GM12878 (cell line): ENCODE data around the gene SLC31A2. TPM values are rescaled to one million over a fixed set of nuclear protein-coding genes. Genes with fewer than 3 reads are reported as not detected.

Experiments
- ATAC-seq: fragments of 200-7000 bp; cut with Tn5 transposase; 3 replicates; pipeline ENCODE4 v1.9.1; 2020; ENCODE audit warnings: mild to moderate bottlenecking, moderate library complexity
- BruUV-seq: library from RNA; stranded (reverse); fragments of 400-500 nt; replicated peaks from 2 replicates; lab custom pipeline; 2021; lab: Mats Ljungman, UMichigan
- CTCF ChIA-PET: fragments of 300-600 bp; sonication (Branson Sonifier 250); formaldehyde crosslinking; extraction: SDS; loops from one replicate; lab custom pipeline; 2021; ENCODE audit warnings: inconsistent platforms; lab: Yijun Ruan, JAX
- POLR2A ChIA-PET: fragments of 350-600 bp; formaldehyde crosslinking; extraction: SDS; loops from one replicate; lab custom pipeline; 2021; ENCODE audit warnings: inconsistent platforms; lab: Charles Lee
- RAD21 ChIA-PET: fragments of 300-600 bp; sonication (Branson Sonifier 250); formaldehyde crosslinking; loops from one replicate; lab custom pipeline; 2023; ENCODE audit warnings: antibody characterized with exemption; ENCODE audit not compliant: unreplicated experiment; lab: Charles Lee
- SMC1A ChIA-PET: fragments of 300-600 bp; sonication (Branson Sonifier 250); formaldehyde crosslinking; loops from one replicate; lab custom pipeline; 2023; ENCODE audit not compliant: unreplicated experiment, uncharacterized antibody; lab: Charles Lee
- DNase-seq: peaks from one replicate; pipeline ENCODE4 v3.0.0-alpha.2; 2011; ENCODE audit warnings: low read depth, low spot score
- FAIRE-seq: peaks from 3 replicates; lab custom pipeline; 2011; peaks lifted over from hg19 to GRCh38; lab: Jason Lieb, UNC
- H2AFZ ChIP-seq: 2 replicates; pipeline ENCODE4 v1.6.0; 2011; ENCODE audit warnings: low read depth, low read length, control low read depth; ENCODE audit not compliant: control insufficient read depth
- H3K27ac ChIP-seq: 2 replicates; pipeline ENCODE4 v1.5.1; 2011; ENCODE audit warnings: control low read depth; ENCODE audit not compliant: control insufficient read depth, insufficient read depth
- H3K27me3 ChIP-seq, 2 experiments: replicated peaks in 1 of 2; 2 replicates each; pipeline versions ENCODE4 v1.6.0 to v1.6.1; 2011; ENCODE audit warnings: low read length in 1 of 2; ENCODE audit not compliant: control insufficient read depth in 2 of 2, insufficient read depth in 2 of 2
- H3K36me3 ChIP-seq, 2 experiments: 2 replicates each; pipeline ENCODE4 v1.5.1; 2011; ENCODE audit warnings: low read length in 1 of 2; ENCODE audit not compliant: control insufficient read depth in 2 of 2, insufficient read depth in 2 of 2
- H3K4me1 ChIP-seq: 2 replicates; pipeline ENCODE4 v1.6.1; 2011; ENCODE audit warnings: mild to moderate bottlenecking, low read length, moderate library complexity, mixed read lengths; ENCODE audit not compliant: control insufficient read depth, insufficient read depth
- H3K4me2 ChIP-seq: 2 replicates; pipeline ENCODE4 v1.6.0; 2011; ENCODE audit warnings: control low read depth; ENCODE audit not compliant: control insufficient read depth, insufficient read depth
- H3K4me3 ChIP-seq: fragments of 200-600 bp; sonication (generic); 2 replicates; pipeline ENCODE4 v1.5.1; 2016
- H3K79me2 ChIP-seq: 2 replicates; pipeline ENCODE4 v1.6.0; 2011; ENCODE audit warnings: low read length; ENCODE audit not compliant: control insufficient read depth, insufficient read depth
- H3K9ac ChIP-seq: 2 replicates; pipeline ENCODE4 v1.8.0; 2011; ENCODE audit warnings: low read length, control low read depth, mixed read lengths; ENCODE audit not compliant: control insufficient read depth, insufficient read depth
- H3K9me3 ChIP-seq: replicated peaks from 3 replicates; pipeline ENCODE4 v1.5.1; 2011; ENCODE audit warnings: mild to moderate bottlenecking, low read length; ENCODE audit not compliant: control insufficient read depth, insufficient read depth
- H4K20me1 ChIP-seq: 2 replicates; pipeline ENCODE4 v1.6.0; 2011; ENCODE audit not compliant: control insufficient read depth, insufficient read depth
- HDAC6 ChIP-seq: fragments of 200-600 bp; sonication (generic); IDR thresholded peaks from one replicate; pipeline ENCODE4 v1.8.0; 2017; ENCODE audit warnings: antibody characterized with exemption; ENCODE audit not compliant: unreplicated experiment
- MYB ChIP-seq: fragments of 150-350 bp; IDR thresholded peaks from 2 replicates; pipeline ENCODE4 v1.6.1; 2014; ENCODE audit warnings: mild to moderate bottlenecking, low read depth, low read length, borderline replicate concordance
- NR2C1 ChIP-seq: fragments of 450-650 bp; IDR thresholded peaks from 2 replicates; pipeline ENCODE4 v1.6.1; 2017; ENCODE audit warnings: antibody characterized with exemption, mild to moderate bottlenecking, moderate library complexity
- NR2F1 ChIP-seq: fragments of 450-650 bp; conservative IDR thresholded peaks from 2 replicates; pipeline ENCODE4 v1.6.1; 2017; ENCODE audit warnings: mild to moderate bottlenecking
- RFX5 ChIP-seq: IDR thresholded peaks from 2 replicates; pipeline ENCODE4 v1.6.1; 2011; ENCODE audit warnings: low read depth, low read length, improper control_type of control experiment
- YY1 ChIP-seq: IDR thresholded peaks from 2 replicates; pipeline ENCODE4 v1.6.1; 2011; ENCODE audit warnings: low read depth, mild to moderate bottlenecking, low read length
- ZNF592 ChIP-seq: fragments of 450-650 bp; IDR thresholded peaks from 2 replicates; pipeline ENCODE4 v1.6.1; 2017; ENCODE audit warnings: mild to moderate bottlenecking, moderate library complexity
- WGBS: methylation state at CpG from one replicate; pipeline ENCODE4 v1.1.6; 2016; ENCODE audit warnings: low lambda C conversion rate; ENCODE audit not compliant: insufficient replicate concordance, insufficient coverage; ENCODE audit errors: missing lambda C conversion rate; 5-methylcytosine and 5-hydroxymethylcytosine counted together
- in situ Hi-C: fragments of 300-500 bp; cut with MboI; formaldehyde crosslinking; loops from 9 replicates; pipeline ENCODE4 v1.14.3; 2018; ENCODE audit warnings: mixed read lengths
- intact Hi-C: fragments of 100-400 bp; cut with micrococcal nuclease; formaldehyde crosslinking; loops from one replicate; pipeline ENCODE4 v1.14.2; 2022; ENCODE audit not compliant: unreplicated experiment
- polyA plus RNA-seq, 11 experiments: library from polyadenylated mRNA; depleted of rRNA in 4 of 11; unstranded in 6 of 11; stranded (reverse) in 5 of 11; fragments of >200 nt; fragmentation: Nextera tagmentation in 4 of 11; fragmentation: Illumina TruSeq in 1 of 11; extraction: Ambion mirVana in 4 of 11; extraction: Trizol in 1 of 11; gene quantifications; 1 replicate in 1 of 11; 2 replicates in 10 of 11; pipeline versions ENCODE4 v1.2.1 to v1.2.3, GENCODE V29; 2011 to 2016; ENCODE audit warnings: inconsistent platforms in 2 of 11, missing spikeins in 2 of 11, low read depth in 1 of 11
- total RNA-seq, 4 experiments: library from RNA; depleted of rRNA in 3 of 4; stranded (reverse); fragments of >200 nt in 3 of 4; fragmentation: Illumina TruSeq in 1 of 4; extraction: Trizol in 1 of 4; gene quantifications; 2 replicates each; pipeline versions ENCODE4 v1.2.1 to v1.2.3, GENCODE V29; 2013 to 2021
- TF ChIP-seq, protein P1 (sequence below): fragments of 450-650 bp; IDR thresholded peaks from 2 replicates; pipeline ENCODE4 v1.6.1; 2017; ENCODE audit warnings: antibody characterized with exemption, mild to moderate bottlenecking, moderate library complexity

Gene SLC31A2
- total and polyA plus RNA-seq, 10 of the 15 experiments (the other 5 are each of a cell fraction or from before 2014, with no cell fraction given), result 0.09 to 1.9 (median 0.93) TPM

- CTCF ChIA-PET, result no interaction called here
- Histone ChIP-seq H3K9ac (no peak overlapping the region), H3K36me3 (no peaks in the 10 kb centered on the region), H3K4me3 (no peak overlapping the region), H3K27me3 (no peaks in the 10 kb centered on the region; a peak in 1 of 4 replicates), H3K79me2 (no peaks in the 10 kb centered on the region), H3K9me3 (no peaks in the 10 kb centered on the region), H3K27ac (no peak overlapping the region), H3K4me1 (no peaks in the 10 kb centered on the region), H3K4me2 (no peak overlapping the region), H4K20me1 (no peaks in the 10 kb centered on the region), H2AFZ (no peak overlapping the region)
- RAD21 ChIA-PET, result no interaction called here
- ATAC-seq (no peak), DNase-seq (no peak), FAIRE-seq (no peak)
- TF ChIP-seq RFX5, result no peak
- SMC1A ChIA-PET, result no interaction called here
- in situ Hi-C loops (no loop called here), intact Hi-C loops (no loop called here)
- POLR2A ChIA-PET, result no interaction called here
- 35% methylated on average over 4 of the region's 4 CpGs for WGBS
- BruUV-seq, result no TSS peak
These were observed 11.5 kb upstream of the SLC31A2 start for GRCh38 chr9:113139225-113139829.

DNA sequence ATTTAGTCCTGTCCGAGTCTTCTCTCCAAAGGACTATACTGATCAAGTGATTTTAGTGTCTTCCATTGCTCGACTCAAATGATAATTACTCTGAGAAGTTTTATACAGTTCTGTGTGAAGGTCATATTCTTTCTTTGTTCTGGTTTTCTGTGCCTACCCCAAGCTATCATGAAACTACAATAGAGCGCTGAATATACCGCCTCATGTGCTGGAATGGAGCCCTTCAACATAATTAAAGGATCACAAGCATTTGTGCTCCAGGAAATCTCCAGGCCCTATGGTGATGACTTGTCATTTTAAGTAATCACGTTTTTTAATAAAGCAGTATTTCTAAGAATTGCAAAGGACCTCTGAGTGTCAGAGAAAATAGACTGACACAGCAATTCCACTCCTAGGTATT is 10.9 kb upstream of the SLC31A2 start:
- SMC1A ChIA-PET, result no interaction called here
- no peak for TF ChIP-seq HDAC6
- TF ChIP-seq ZNF592, result no peak
- no peak for TF ChIP-seq NR2C1
- TF ChIP-seq NR2F1, result no peak
- no peak for TF ChIP-seq YY1
- TF ChIP-seq, protein P1, sequence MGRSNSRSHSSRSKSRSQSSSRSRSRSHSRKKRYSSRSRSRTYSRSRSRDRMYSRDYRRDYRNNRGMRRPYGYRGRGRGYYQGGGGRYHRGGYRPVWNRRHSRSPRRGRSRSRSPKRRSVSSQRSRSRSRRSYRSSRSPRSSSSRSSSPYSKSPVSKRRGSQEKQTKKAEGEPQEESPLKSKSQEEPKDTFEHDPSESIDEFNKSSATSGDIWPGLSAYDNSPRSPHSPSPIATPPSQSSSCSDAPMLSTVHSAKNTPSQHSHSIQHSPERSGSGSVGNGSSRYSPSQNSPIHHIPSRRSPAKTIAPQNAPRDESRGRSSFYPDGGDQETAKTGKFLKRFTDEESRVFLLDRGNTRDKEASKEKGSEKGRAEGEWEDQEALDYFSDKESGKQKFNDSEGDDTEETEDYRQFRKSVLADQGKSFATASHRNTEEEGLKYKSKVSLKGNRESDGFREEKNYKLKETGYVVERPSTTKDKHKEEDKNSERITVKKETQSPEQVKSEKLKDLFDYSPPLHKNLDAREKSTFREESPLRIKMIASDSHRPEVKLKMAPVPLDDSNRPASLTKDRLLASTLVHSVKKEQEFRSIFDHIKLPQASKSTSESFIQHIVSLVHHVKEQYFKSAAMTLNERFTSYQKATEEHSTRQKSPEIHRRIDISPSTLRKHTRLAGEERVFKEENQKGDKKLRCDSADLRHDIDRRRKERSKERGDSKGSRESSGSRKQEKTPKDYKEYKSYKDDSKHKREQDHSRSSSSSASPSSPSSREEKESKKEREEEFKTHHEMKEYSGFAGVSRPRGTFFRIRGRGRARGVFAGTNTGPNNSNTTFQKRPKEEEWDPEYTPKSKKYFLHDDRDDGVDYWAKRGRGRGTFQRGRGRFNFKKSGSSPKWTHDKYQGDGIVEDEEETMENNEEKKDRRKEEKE, result no peak
- TF ChIP-seq MYB, result no peak

More for the DNA sequence above, 10.9 kb upstream of the SLC31A2 start:
- intact Hi-C loops (no loop called here), in situ Hi-C loops (no loop called here)
- Histone ChIP-seq H3K4me1 (no peaks in the 10 kb centered on the region), H3K27ac (no peak overlapping the region), H3K4me2 (no peak overlapping the region), H3K79me2 (no peaks in the 10 kb centered on the region), H3K9ac (no peak overlapping the region), H2AFZ (no peak overlapping the region), H3K36me3 (no peaks in the 10 kb centered on the region), H3K9me3 (no peaks in the 10 kb centered on the region), H4K20me1 (no peaks in the 10 kb centered on the region), H3K27me3 (no peaks in the 10 kb centered on the region; a peak in 1 of 4 replicates), H3K4me3 (no peak overlapping the region)
- BruUV-seq, result no TSS peak
- ChIA-PET POLR2A (no interaction called here), CTCF (no interaction called here), RAD21 (no interaction called here)
- FAIRE-seq (no peak), ATAC-seq (no peak), DNase-seq (no peak)
- 29% methylated on average over 5 of the region's 5 CpGs for WGBS
